IMR-90 (cell line): ENCODE data around the gene CDH13.

Source experiments
- CEBPB ChIP-seq: IDR thresholded peaks from 2 replicates; pipeline ENCODE4 v1.6.1; 2012; ENCODE audit warnings: low read depth, low read length, improper control_type of control experiment
- CTCF ChIP-seq: conservative IDR thresholded peaks from 2 replicates; pipeline ENCODE4 v1.5.1; 2012; ENCODE audit warnings: mild to moderate bottlenecking, low read depth, low read length, improper control_type of control experiment
- MXI1 ChIP-seq: IDR thresholded peaks from 2 replicates; pipeline ENCODE4 v1.6.1; 2012; ENCODE audit warnings: low read depth, mild to moderate bottlenecking, low read length, moderate library complexity, borderline replicate concordance
- POLR2A ChIP-seq: IDR thresholded peaks from 2 replicates; pipeline ENCODE4 v1.6.1; 2012; ENCODE audit warnings: mild to moderate bottlenecking, low read depth, low read length
- RCOR1 ChIP-seq: IDR thresholded peaks from 2 replicates; pipeline ENCODE4 v1.6.1; 2012; ENCODE audit warnings: mild to moderate bottlenecking, low read length, improper control_type of control experiment; ENCODE audit not compliant: insufficient replicate concordance
- SMC3 ChIP-seq: fragments of 150-350 bp; IDR thresholded peaks from 2 replicates; pipeline ENCODE4 v1.6.1; 2016; ENCODE audit warnings: low read depth, mild to moderate bottlenecking, antibody characterized with exemption, low read length, moderate library complexity
- USF2 ChIP-seq: fragments of 150-350 bp; IDR thresholded peaks from 2 replicates; pipeline ENCODE4 v1.6.1; 2017; ENCODE audit warnings: mild to moderate bottlenecking, antibody characterized with exemption, low read length, low read depth

GRCh38 chr16:83843657-83844056 is 1216.9 kb downstream of the CDH13 start:
- TF ChIP-seq CTCF (no peak), RCOR1 (no peak), MXI1 (no peak), SMC3 (no peak), CEBPB (no peak), USF2 (no peak), POLR2A (no peak)
